HG02885 (cell line): Measurements from ENCODE around the gene NELFA.

ENCODE experiments used
- ATAC-seq: cut with Tn5 transposase; IDR thresholded peaks from one replicate; pipeline ENCODE4 v1.9.1; 2021; ENCODE audit warnings: mild to moderate bottlenecking; ENCODE audit not compliant: unreplicated experiment, poor library complexity

Gene NELFA

DNA sequence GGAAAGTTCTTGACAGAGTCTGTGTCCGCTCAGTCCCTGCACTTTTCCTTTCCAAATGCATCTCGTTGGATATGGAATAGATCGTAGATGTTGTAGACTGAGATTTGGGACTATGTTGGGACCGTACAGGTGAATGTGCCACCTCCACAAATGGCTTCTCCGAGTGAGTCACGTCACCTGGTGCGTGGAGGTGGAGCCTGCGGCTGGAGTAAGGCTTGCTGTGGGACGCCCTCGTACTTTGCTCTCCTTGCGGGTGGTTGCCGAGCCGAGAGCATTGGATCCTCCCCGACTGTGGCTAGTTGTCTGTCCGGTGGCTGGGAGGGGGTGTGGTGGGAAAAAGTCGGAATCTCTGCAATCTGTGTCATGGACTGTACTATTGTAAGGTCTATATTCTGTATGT lies 60.5 kb downstream of the NELFA start:
- ATAC-seq, result no peak

DNA sequence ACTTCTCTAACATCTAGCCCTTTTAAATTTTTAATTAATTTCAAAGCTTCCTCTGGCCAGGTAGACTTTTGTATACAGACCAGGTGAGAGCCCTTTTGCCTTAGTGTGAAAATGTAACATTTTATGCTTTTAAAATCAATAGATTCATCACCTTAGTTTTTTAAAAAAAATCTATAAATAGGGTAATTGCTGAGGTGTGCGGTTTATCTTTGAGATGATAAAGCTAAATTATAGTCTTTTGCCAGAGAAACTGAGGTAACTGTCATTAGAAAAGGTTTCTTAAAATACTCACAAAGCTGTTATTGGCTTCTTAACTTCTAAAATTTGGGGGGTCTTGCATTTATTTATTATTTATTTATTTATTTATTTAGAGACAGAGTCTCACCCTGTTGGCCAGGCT lies 62.9 kb downstream of the NELFA start:
- ATAC-seq, result no peak

DNA sequence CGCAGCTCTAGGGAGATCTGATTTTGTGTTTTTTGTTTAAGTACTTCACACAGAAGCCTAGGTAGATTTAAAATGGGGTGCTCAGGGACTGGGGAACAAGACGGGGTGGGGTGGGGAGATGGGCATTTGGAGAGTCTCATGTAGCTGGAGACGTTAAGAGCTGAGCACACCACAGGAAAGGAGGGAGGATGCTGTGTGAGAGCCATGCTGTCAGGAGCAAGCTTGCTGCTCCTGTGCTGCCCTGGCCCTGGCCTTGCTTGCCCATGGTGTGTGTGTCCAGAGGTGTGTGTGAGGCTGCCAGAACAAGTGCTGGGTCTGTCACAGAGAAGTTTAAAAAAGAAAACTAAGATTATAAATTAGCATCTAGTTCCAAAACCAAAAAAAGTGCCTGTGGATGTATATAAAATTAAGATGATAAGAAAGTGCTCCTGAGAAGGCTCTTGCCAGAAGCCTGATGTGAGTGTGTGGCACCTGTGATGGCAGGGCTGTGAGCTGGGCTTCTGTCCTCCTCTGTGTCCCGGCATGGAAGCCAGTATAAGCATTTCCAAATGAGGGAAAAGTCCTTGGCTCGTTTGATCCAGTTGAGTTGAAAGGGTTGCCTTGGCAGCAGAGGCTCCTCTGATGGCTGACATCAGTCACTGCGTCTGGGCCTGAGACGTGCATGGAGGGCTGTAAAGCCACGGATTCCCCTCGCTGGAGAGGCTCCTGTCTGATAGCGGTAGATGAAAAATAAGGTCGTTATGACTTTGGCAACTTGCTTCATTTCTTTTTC lies 63.5 kb downstream of the NELFA start:
- no peak for ATAC-seq

DNA sequence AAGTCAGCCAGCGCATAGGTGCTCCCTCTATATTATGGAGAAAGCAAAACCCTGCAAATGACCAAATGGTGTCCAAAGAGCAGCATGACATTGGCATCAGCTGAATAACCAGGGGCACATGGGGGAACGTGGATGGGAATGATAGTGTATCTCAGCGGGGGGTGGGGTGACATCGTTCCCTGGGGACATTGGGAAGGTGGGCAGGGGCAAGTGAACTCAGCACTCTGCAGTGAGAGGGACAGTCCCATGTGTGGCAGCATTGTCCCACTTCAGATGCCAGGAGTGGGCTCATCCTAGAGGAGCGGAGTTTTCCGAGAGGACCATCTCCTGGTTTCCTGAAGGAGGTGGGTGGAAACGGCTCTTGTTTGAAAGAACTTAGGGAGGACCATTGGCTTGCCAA lies 64.8 kb downstream of the NELFA start:
- ATAC-seq, result no peak

DNA sequence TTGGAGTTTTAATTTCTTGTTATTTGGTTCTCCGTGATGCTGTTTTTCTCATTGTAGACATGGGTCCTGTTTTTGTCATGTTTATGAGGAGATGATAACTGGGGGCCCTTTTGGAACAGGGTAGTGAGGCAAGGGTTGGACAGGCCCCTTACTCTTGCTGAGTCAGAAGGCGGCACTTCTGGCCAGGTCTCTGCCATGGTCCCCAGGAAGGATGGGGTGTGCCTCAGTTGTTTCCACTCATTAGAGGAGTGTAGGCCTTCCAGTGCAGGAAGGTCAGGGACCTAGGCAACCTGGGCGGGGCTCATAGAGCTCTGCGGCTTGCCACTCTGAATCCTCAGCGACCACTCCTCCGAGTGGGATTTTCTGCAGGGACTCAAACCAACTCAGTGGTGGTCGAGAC lies 68.2 kb downstream of the NELFA start:
- no peak for ATAC-seq

DNA sequence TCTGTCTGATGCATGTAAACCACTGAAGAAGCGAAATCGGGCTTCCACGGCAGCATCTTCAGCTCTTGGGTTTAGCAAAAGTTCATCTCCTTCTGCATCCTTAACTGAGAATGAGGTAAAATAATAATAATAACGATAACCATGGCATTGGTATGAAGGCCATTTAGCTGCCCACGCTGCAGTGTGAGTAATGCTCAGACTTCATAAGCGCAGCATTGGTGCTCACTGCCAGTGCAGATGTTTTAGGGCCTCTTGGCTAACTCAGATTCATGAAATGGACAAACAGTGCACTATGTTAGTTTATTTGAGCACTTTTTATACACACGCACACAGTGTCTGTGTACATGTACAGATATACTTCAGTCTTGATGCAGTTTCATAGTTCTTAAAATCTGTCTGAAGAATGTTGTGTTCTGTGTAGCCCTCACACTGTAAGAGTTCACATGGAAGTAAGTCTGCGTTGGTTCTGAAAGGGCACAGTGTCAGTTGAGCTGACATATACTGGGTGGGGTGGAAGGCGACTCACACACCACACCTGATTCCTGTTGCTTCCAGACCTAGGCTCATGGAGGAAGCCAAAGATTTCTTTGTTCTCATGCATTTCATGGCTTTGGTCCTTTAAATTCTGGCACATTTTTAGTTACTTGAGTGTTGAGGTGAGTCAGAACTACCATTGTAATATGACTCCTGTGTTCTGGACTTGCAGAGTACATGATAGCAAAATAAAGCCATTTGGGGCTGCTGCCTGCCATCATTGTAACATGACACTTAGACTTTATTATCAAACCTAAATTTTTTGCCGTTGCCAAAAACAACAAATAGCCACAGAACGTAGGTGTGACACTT lies 68.9 kb downstream of the NELFA start:
- no peak for ATAC-seq

DNA sequence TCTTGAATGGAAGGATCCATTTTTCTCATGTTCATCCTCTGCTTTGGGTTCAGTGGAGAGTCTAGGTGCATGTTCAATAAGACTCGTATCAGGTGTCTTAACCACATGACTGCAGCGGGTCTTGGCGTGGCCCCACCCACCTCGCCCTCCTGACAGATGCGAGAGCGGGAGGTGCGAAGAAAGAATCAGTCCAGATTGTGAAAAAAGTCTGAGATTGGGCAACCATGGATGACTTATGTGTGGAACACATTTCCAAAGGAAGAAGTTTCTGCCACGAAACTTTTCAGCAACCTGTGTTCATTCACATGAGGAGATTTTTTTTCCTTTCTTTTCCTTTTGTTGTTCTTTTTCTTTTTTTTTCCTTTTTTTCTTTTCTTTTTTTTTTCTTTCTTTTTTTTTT lies 70.7 kb downstream of the NELFA start:
- no peak for ATAC-seq

DNA sequence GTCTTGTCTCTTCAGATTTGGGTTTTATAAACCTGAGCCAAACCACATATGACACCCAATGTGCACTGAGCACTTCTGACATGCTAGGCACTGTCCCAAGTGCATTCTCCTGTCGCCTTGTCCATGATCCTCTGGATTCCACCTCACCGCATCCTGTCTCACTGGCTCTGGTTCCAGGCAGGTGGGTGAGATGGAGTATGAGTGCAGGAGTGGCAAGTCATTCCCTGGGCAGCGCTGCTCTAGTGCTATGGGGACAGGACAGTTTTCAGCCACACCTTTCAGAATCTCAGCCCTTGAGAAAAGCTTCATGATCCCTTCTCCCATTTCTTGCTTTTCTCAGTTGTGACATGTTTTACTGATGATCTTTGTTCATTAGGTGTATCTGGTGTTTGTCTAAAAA lies 71.2 kb downstream of the NELFA start:
- ATAC-seq, result no peak

DNA sequence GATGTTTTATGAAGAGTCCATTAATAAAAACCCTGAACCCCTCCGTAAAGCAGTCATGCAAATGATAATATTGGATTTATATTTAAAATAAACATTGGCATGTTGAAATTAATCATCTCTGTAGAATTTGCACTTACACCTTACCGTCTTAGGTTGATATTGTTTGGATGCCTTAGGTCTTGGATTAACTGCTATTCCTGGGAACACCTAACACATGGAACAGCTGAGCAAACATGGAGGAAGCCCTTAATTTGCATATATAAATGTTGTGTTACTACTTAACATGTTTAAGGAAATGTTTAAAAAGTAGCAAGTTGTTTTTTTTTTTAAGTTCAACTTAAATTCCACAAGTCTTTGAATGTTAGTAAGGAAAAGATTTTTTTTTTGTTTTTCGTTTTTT lies 75.1 kb downstream of the NELFA start:
- no peak for ATAC-seq

DNA sequence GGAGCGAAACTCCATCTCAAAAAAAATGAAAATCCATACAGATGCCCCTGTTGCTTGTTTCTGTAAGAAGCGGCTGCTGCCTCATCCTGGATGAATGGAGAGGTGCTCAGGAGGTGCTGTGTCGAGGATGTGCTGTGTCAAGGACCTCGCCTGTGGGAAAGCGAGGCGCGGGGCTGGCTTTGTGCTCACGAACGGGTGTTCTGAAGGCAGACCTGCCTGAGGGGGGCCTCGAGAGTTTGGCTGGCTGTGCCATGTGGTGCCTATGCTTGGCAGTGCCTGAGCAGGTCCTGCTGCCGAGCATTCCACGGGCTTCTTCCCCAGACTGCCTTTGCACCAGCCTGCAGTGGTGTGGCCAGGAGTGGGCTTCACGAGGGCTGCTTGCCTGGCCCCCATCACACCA lies 76.0 kb downstream of the NELFA start:
- ATAC-seq, result no peak
